GM12864 (cell line): ENCODE measurements around the gene NAV3.
A peak's percentile ranks its signal among the peaks of the same experiment; 100 is the strongest.

Experiments used
- DNase-seq: peaks from one replicate; pipeline ENCODE4 v3.0.0-alpha.2; 2011; ENCODE audit warnings: low read depth
- H3K4me3 ChIP-seq: 2 replicates; pipeline ENCODE4 v1.5.1; 2011; ENCODE audit warnings: mild to moderate bottlenecking, low read depth, low read length, control low read depth
- CTCF ChIP-seq: IDR thresholded peaks from 2 replicates; pipeline ENCODE4 v1.5.1; 2011; ENCODE audit warnings: low read depth, mild to moderate bottlenecking, moderate library complexity, low read length, control low read depth, inconsistent platforms; ENCODE audit errors: missing control alignments

The NAV3 gene

GRCh38 chr12:77992760-77993159 is 162.1 kb downstream of the NAV3 start:
- no peak overlapping the region for H3K4me3 ChIP-seq
- no peak for TF ChIP-seq CTCF
- no peak for DNase-seq

DNA sequence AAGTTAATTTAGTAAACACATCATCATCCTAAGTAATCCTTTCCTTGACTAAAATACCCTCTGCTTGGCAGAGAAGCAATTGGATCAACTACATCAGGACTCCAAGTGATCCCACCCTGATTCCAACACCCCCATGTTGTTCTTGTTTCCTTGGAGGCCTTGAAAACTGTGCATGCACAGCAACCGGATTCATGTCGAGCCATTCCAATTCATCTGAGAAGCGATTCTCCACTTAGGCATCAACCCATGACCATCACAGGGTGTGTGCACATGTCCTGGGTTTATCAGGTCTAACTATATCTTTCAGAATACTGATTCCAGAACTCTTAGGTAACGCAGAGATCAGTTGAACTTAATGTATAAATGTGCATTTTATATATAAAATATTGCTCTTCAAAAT is 163.0 kb downstream of the NAV3 start:
- no peak for DNase-seq
- no peak for TF ChIP-seq CTCF
- H3K4me3 ChIP-seq, result no peak overlapping the region

DNA sequence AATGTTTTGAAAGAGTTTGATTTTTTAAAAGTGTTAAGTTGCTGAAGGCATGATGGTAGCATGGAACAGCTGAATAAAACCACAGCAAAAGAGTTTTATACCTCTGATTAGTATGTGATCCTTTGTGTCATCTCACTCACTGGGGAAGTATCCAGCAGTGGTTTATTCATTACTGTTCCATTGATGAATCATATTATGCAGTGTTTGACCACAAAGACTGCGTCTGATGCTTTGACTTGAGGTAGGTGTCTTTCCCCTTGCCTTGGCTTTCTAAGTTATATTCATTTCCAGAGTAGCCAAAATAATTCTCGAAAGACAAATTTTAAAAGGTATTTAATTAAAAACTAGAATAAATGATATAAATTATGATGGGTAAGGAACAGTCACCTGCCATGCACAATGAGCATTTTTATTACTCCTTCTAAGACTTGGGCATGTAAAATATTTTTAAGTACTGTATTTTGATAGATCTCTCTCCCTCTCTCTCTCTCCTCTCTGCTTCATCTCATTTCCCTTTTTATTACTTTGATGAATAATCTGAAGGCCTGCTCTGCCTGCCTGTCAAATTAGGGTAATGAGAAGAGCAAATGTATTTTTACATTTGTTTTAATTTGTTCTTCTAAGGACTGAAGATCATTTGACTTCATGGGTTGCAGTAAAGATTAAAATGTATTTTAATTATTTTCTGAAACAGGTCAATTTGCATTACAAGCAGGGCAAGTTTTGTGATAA is 164.9 kb downstream of the NAV3 start:
- TF ChIP-seq CTCF, result no peak
- H3K4me3 ChIP-seq, result no peak overlapping the region
- peak; percentile 18 for DNase-seq

GRCh38 chr12:77996670-77997069 is 166.0 kb downstream of the NAV3 start:
- no peak for DNase-seq
- TF ChIP-seq CTCF, result no peak
- H3K4me3 ChIP-seq, result no peak overlapping the region

- no peak overlapping the region for H3K4me3 ChIP-seq
- DNase-seq, result no peak
- TF ChIP-seq CTCF, result no peak
Observed at GRCh38 chr12:77998236-77998786, 167.6 kb downstream of the NAV3 start.

DNA sequence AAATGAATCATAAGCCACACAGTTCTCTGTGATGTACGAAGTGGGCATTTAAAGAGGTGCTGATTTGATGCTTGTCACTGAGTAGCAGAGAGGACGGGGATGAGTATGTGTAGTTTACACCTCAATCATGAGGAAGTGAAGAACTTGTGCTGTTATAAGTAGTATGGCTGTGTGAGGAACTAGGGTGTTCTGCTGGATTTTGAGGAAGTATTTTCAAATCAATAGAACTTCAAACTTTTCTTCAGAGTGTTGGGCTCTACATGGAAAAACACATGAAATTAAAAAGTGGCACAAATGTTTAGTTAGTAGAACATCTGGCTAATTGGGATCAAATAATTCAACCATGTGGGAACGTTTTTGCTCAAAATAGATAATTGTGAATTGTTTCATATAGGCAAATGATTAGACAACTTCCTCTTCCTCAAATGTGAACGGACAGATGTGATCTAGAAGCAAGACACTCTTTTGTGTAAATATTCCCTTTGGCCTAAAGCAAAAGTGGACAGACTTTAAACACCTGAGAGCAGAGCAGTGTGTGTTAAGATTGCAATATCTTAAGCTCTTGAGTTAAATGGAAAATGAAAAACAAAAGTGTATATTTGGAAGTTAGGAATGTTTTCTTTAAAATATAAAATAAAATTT is 168.5 kb downstream of the NAV3 start:
- no peak for TF ChIP-seq CTCF
- DNase-seq, result peak; percentile 41
- H3K4me3 ChIP-seq, result no peak overlapping the region
